GM18499 (cell line): ENCODE results near the gene GPR108.

Source experiments
- ATAC-seq: cut with Tn5 transposase; IDR thresholded peaks from one replicate; pipeline ENCODE4 v1.9.1; 2021; ENCODE audit warnings: moderate number of reproducible peaks; ENCODE audit not compliant: insufficient read depth, unreplicated experiment

GPR108 gene

GRCh38 chr19:6686628-6686975 lies 50.8 kb downstream of the GPR108 start:
- no peak for ATAC-seq

DNA sequence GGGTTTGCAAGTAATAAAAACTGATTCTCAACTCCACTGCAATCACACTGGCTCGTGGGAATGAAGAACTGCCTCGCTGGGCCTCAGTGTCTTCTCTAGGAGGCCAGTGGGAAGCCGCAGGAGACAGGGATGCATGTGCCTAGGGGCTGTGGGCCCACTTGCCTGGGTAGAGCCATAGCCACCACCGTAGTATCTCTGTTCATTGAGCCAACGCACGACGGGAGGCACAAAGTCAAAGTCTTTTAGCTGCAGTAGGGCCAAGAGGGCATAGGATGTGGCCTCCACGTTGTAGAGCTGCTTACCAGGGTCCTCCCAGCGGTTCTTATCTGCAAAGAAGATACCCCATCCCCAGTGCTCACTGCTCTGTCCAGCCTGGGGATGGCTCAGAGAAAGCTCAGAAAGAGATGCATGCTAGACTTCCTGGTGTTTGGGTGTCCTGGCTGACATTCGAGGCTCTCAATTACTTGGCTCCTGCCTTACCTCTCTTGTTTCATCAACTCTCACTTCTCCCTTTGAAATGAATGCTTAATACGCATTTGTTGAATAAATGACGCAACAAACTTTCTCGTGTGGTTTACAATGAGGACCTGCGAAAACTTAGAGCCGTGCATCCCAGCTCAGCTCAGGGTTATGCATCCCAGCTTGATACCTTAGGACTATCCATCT lies 51.3 kb downstream of the GPR108 start:
- ATAC-seq: no peak

GRCh38 chr19:6685482-6685881 lies 51.9 kb downstream of the GPR108 start:
- ATAC-seq: no peak

DNA sequence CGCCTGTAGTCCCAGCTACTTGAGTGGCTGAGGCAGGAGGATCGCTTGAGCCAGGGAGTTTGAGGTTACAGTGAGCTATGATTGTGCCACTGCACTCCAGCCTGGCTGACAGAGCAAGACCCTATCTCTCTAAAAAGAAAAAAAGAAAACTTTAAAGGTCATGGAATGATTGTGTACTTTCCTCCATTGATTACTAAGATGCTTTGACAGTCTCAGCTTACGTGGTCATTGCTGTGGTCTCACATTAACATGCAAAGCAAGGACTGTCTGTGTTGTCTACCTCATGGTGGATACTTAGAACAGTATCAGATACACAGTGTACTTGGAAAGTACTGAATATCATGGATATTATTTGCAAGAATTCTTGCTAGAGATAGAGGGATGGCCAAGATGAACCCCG lies 53.4 kb downstream of the GPR108 start:
- ATAC-seq: no peak

DNA sequence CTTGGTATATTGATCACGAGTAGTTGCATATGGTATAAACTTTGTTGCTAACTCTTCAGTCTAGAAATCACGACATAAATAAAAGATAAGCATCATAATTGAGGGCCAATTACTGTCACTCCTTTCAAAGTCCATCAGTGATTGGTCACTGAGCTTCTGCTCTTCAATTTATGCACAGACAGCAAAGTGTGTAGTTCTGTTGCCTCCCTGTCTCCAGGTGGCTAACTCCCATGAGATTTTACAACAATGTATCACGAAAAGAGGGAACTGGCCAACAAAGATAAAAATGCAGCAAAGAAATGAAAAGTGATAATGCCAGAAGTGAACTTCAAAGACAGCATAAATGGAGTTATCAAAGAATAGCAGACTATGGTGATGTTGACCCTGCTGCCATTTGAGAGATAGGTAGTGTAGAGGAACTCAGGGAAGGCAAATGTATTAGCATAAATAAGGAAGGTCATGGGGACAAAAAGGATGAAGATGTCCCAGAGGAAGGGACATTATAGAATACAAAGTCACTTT lies 54.7 kb downstream of the GPR108 start:
- no peak for ATAC-seq

- no peak for ATAC-seq
Measured at GRCh38 chr19:6680141-6680540, 57.2 kb downstream of the GPR108 start.
